Immature natural killer cell (primary cell): ENCODE data around the gene ATP8B1. TPM values are rescaled to one million over a fixed set of nuclear protein-coding genes. Genes with fewer than 3 reads are reported as not detected.

Experiments used
- polyA plus RNA-seq, 3 donors: library from polyadenylated mRNA; unstranded; fragments of 300-500 nt; fragmentation: Illumina TruSeq; gene quantifications; one replicate each; pipeline ENCODE4 v1.2.3, GENCODE V29; 2021

ATP8B1 gene
- polyA plus RNA-seq, 3 donors from 2014 or later: 0.55 TPM; not detected in 2

Other genes starting within 250 kb of the ATP8B1 start
- 10 to 100 TPM; 37.1 to 59.9 (median 41.6) TPM for gene FECH, start 216.6 kb downstream of the ATP8B1 start, polyA plus RNA-seq
- 10 to 100 TPM; 31.1 to 63.7 (median 59.5) TPM for gene NARS1, start 181.5 kb downstream of the ATP8B1 start, polyA plus RNA-seq
- 1 to 10 TPM in 2 of 3 donors, under 1 TPM in 1; 0.62 to 2.2 (median 2.0) TPM for gene NEDD4L, start 240.9 kb upstream of the ATP8B1 start, polyA plus RNA-seq